Peyer's patch (tissue), 4 donors: ENCODE measurements around the gene SEC14L2. TPM values are rescaled to one million over a fixed set of nuclear protein-coding genes. Genes with fewer than 3 reads are reported as not detected.

ENCODE experiments used
- DNase-seq, 3 donors: peaks; one replicate each; pipeline ENCODE4 v3.0.0-alpha.2; 2017 to 2019
- H3K27ac ChIP-seq, 4 donors: fragments of 200-600 bp; sonication (generic); one replicate each; pipeline ENCODE4 v1.5.1; 2016 to 2019
- H3K27me3 ChIP-seq, 2 donors: fragments of 200-600 bp; sonication (generic); one replicate each; pipeline ENCODE4 v1.5.1; 2019
- H3K36me3 ChIP-seq, 3 donors: fragments of 200-600 bp; sonication (generic); one replicate each; pipeline ENCODE4 v1.5.1; 2016 to 2019
- H3K4me1 ChIP-seq, 4 donors: fragments of 200-600 bp; sonication (generic); one replicate each; pipeline ENCODE4 v1.5.1; 2016 to 2019
- H3K4me3 ChIP-seq, 4 donors: fragments of 200-600 bp; sonication (generic); 1 replicate in 3 of 4; 2 replicates in 1 of 4; pipeline ENCODE4 v1.5.1; 2016 to 2019; ENCODE audit warnings: mild to moderate bottlenecking in 1 of 4
- H3K9me3 ChIP-seq, 4 donors: fragments of 200-600 bp; sonication (generic); one replicate each; pipeline ENCODE4 v1.5.1; 2016 to 2019; ENCODE audit warnings: mild to moderate bottlenecking in 1 of 4
- POLR2A ChIP-seq, 2 donors: fragments of 450-650 bp; IDR thresholded peaks; one replicate each; pipeline ENCODE4 v1.5.1; 2017; ENCODE audit warnings: antibody characterized with exemption in 2 of 2, mild to moderate bottlenecking in 2 of 2, moderate library complexity in 2 of 2
- total RNA-seq, 4 donors: library from RNA; depleted of rRNA; stranded (reverse); fragments of >200 nt; gene quantifications; one replicate each; pipeline ENCODE4 v1.1.0, GENCODE V29; 2016
- TF ChIP-seq, protein P1 (sequence below), 6 experiments: fragments of 450-650 bp in 4 of 6; fragments of 200-600 bp in 2 of 6; sonication (generic) in 1 of 6; IDR thresholded peaks; one replicate each; pipeline ENCODE4 v1.5.1; 2017 to 2019; ENCODE audit warnings: antibody characterized with exemption in 6 of 6, mild to moderate bottlenecking in 3 of 6, moderate library complexity in 1 of 6

Gene SEC14L2
- total RNA-seq, 4 donors from 2014 or later: 3.3 to 53.6 (median 34.6) TPM

DNA sequence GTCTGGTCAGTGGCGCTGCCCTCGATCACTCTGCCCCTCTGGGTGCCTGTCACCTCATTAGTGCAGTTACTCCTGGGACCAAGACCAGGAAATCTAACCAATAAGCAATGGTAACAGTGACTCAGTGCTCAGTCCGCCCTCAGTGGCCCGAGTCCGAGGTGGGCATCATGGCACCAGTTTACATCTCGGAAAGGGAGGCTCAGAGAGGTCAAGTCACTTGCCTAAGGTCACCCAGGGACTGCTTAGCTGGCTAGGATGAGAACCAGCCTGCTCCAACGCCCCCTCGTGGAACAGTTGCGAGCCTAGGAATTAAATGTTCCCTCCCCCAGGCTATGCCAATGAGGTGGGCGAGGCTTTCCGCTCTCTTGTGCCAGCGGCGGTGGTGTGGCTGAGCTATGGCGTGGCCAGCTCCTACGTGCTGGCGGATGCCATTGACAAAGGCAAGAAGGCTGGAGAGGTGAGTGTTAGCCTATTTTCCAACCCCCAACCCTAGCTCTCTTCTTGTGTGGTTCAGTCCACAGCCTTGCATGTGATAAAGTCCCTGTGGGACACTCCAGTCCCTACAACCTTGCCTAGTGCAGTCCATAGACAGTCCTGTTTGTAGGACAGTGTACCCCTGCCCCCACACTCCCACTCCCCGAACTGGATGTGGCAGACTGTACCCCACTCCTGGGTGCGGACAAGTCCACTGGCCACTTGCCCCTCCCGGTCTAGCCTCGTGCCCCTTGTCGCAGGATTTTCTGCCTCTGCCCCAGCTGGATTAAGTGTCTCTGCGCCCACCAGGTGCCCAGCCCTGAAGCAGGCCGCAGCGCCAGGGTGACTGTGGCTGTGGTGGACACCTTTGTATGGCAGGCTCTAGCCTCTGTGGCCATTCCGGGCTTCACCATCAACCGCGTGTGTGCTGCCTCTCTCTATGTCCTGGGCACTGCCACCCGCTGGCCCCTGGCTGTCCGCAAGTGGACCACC lies 29.9 kb downstream of the SEC14L2 start:
- TF ChIP-seq, protein P1, sequence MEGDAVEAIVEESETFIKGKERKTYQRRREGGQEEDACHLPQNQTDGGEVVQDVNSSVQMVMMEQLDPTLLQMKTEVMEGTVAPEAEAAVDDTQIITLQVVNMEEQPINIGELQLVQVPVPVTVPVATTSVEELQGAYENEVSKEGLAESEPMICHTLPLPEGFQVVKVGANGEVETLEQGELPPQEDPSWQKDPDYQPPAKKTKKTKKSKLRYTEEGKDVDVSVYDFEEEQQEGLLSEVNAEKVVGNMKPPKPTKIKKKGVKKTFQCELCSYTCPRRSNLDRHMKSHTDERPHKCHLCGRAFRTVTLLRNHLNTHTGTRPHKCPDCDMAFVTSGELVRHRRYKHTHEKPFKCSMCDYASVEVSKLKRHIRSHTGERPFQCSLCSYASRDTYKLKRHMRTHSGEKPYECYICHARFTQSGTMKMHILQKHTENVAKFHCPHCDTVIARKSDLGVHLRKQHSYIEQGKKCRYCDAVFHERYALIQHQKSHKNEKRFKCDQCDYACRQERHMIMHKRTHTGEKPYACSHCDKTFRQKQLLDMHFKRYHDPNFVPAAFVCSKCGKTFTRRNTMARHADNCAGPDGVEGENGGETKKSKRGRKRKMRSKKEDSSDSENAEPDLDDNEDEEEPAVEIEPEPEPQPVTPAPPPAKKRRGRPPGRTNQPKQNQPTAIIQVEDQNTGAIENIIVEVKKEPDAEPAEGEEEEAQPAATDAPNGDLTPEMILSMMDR (IDR thresholded peaks at IDR 0.05): peak; percentile 43 to 90 (median 78)
- peak in 1 of 2 donors; percentile 20 for TF ChIP-seq POLR2A (IDR thresholded peaks at IDR 0.05)
- Histone ChIP-seq H3K27ac (peak overlapping the region; percentile 68 to 85 (median 74)), H3K4me1 (peaks cover 3 to 26% (median 15%) of the 10 kb centered on the region in 4 donors), H3K9me3 (no peaks in the 10 kb centered on the region), H3K4me3 (peak overlapping the region; percentile 58 to 75 (median 70)), H3K36me3 (peaks cover 0 to 4% (median 0%) of the 10 kb centered on the region in 3 donors), H3K27me3 (no peaks in the 10 kb centered on the region)
- peak; percentile 85 to 94 (median 90) for DNase-seq

DNA sequence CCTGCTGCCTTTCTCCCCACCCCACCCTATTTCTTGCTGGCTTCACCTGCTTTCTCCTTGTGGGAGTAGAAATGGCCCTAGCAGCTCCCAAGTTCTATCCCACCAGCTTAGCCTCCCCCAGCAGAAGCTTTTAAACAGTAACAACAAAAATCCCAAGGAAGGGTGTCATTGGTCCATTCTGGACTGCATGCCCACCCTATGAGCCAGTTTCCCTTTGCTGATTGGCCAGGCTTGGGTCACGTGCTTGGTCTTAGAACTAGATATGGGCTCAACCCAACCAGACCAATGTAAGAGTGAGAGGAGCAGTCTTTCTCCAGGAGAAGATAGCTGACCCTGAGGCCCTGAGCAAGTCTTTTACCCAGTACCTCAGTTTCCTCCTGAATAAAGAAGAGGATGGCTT lies 31.1 kb downstream of the SEC14L2 start:
- Histone ChIP-seq H3K4me1 (peaks cover 0 to 15% (median 7%) of the 10 kb centered on the region in 4 donors), H3K4me3 (no peak overlapping the region), H3K27me3 (no peaks in the 10 kb centered on the region), H3K36me3 (peaks cover 0 to 4% (median 0%) of the 10 kb centered on the region in 3 donors), H3K27ac (no peak overlapping the region), H3K9me3 (no peaks in the 10 kb centered on the region)
- no peak for TF ChIP-seq POLR2A (IDR thresholded peaks at IDR 0.05)
- TF ChIP-seq, protein P1 (IDR thresholded peaks at IDR 0.05): no peak
- DNase-seq: no peak

DNA sequence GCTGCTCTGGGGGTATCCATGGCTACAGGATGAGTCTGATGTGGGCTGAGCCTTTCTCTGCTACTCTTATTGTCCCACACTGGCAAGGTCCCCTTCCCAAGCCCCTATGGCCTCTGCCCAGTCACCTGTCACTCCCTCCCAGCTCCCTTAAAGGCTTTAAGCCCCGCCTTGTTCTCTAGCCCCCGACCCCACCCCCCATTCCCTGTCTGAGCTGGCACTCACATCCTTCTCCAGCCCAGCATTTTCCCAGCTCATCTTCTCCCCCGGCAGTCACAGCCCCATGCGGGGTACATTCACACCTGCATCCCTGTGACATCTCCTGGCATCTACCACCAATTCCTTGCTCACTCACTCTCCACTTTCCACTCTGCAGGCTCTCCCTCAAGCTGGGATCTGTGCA lies 33.1 kb downstream of the SEC14L2 start:
- DNase-seq: no peak
- TF ChIP-seq POLR2A (IDR thresholded peaks at IDR 0.05): no peak
- TF ChIP-seq, protein P1 (IDR thresholded peaks at IDR 0.05): no peak
- H3K4me1 ChIP-seq: peaks cover 0 to 5% (median 2%) of the 10 kb centered on the region in 4 donors
- H3K36me3 ChIP-seq: peaks cover 0 to 4% (median 0%) of the 10 kb centered on the region in 3 donors
- no peak overlapping the region for H3K4me3 ChIP-seq
- H3K27me3 ChIP-seq: no peaks in the 10 kb centered on the region
- H3K9me3 ChIP-seq: no peaks in the 10 kb centered on the region
- no peak overlapping the region for H3K27ac ChIP-seq

DNA sequence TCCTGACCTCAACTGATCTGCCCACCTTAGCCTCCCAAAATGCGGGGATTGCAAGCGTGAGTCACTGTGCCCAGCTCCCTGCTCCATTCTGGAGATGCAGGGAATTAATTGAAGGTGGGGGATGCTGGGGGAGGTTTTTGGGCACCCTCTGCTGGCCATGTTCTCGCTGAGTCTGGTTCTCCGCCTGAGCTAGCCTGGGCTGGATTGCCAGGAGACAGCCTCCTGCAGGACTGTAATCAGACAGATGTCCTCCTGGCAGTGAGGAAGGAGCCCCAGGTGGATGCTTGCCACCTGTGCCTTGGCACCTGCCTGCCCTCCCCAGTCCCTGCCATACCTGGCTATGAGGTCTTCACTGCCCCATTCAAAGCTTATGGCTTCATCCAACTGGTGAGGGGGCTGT lies 34.1 kb downstream of the SEC14L2 start:
- no peaks in the 10 kb centered on the region for H3K27me3 ChIP-seq
- H3K36me3 ChIP-seq: peaks cover 0 to 4% (median 0%) of the 10 kb centered on the region in 3 donors
- H3K27ac ChIP-seq: no peak overlapping the region
- peaks cover 0 to 3% (median 0%) of the 10 kb centered on the region in 4 donors for H3K9me3 ChIP-seq
- TF ChIP-seq POLR2A (IDR thresholded peaks at IDR 0.05): no peak
- TF ChIP-seq, protein P1 (IDR thresholded peaks at IDR 0.05): no peak
- no peak overlapping the region for H3K4me3 ChIP-seq
- H3K4me1 ChIP-seq: peaks cover 0 to 5% (median 0%) of the 10 kb centered on the region in 4 donors
- DNase-seq: no peak

DNA sequence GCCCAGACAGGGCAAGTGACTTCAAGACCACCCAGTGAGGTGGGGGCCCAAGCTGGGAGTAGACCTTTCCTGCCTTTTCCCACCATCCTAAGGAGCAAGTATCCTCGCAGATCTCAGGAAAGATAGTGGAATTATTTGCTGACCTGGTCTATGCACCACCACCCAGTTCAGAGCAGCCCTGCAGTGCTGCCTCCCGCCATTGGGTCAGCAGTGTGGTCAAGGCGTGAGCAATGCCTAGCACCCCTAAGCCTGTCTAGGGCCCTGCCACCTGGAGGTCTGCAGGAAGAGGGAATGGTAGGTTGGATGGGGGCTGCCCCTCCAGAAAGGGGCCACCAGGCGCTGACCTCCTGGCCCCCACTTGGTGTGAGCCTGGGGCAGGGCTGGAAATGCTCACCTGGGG lies 35.3 kb downstream of the SEC14L2 start:
- no peak overlapping the region for H3K4me3 ChIP-seq

More for the DNA sequence above, 35.3 kb downstream of the SEC14L2 start:
- no peak for TF ChIP-seq POLR2A (IDR thresholded peaks at IDR 0.05)
- TF ChIP-seq, protein P1 (IDR thresholded peaks at IDR 0.05): no peak
- no peak overlapping the region for H3K27ac ChIP-seq
- H3K27me3 ChIP-seq: no peaks in the 10 kb centered on the region
- peaks cover 0 to 5% (median 0%) of the 10 kb centered on the region in 4 donors for H3K4me1 ChIP-seq
- H3K36me3 ChIP-seq: peaks cover 0 to 4% (median 0%) of the 10 kb centered on the region in 3 donors
- H3K9me3 ChIP-seq: peaks cover 0 to 3% (median 0%) of the 10 kb centered on the region in 4 donors
- no peak for DNase-seq
